ENCODE results near the gene RCCD1. TPM values are rescaled to one million over a fixed set of nuclear protein-coding genes. Genes with fewer than 3 reads are reported as not detected.

RCCD1 gene
- total RNA-seq, 1 experiment from 2014 or later = 26.1 TPM

GRCh38 chr15:90957791-90958190 lies 3.1 kb downstream of the RCCD1 start:
- peaks cover 1% of the 10 kb centered on the region for H3K36me3 ChIP-seq (ENCODE audit: control insufficient read depth, insufficient read depth, low read length)
- H3K9me3 ChIP-seq = no peaks in the 10 kb centered on the region
- ChIA-PET POLR2A (no interaction called here), CTCF (no interaction called here)
- peaks cover 4% of the 10 kb centered on the region for H3K4me1 ChIP-seq
- no peak overlapping the region for H3K27ac Mint-ChIP-seq (ENCODE audit: unreplicated experiment)
- H3K27me3 ChIP-seq (replicated peaks; ENCODE audit: control insufficient read depth, insufficient read depth, low read length) = no peaks in the 10 kb centered on the region
- intact Hi-C loops (cut with micrococcal nuclease; ENCODE audit: unreplicated experiment) = loop anchor here (5.0 kb wide), 1 partner anchor 35 kb away; the partner anchor contains the start of gene PRC1
- peaks cover 53% of the 10 kb centered on the region for H3K36me3 Mint-ChIP-seq (ENCODE audit: insufficient read depth, unreplicated experiment)
- no peak for TF ChIP-seq CTCF (IDR thresholded peaks at IDR 0.05; ENCODE audit: insufficient read depth in 1 of 2, low read depth in 1 of 2, low read length in 1 of 2, severe bottlenecking in 1 of 2, unreplicated experiment in 1 of 2)
- no peak for DNase-seq
- no TSS peak for BruUV-seq (replicated peaks)
- peaks cover 16% of the 10 kb centered on the region for H3K4me1 Mint-ChIP-seq (ENCODE audit: low read depth, unreplicated experiment)
- H3K27me3 Mint-ChIP-seq (ENCODE audit: insufficient read depth, unreplicated experiment) = no peaks in the 10 kb centered on the region
- no peaks in the 10 kb centered on the region for H3K9me3 Mint-ChIP-seq (ENCODE audit: unreplicated experiment)
- peak overlapping the region; percentile 62 for H3K4me3 Mint-ChIP-seq (ENCODE audit: unreplicated experiment)
- H3K4me3 ChIP-seq (ENCODE audit: low read depth, low read length) = no peak overlapping the region

- Mint-ChIP-seq H3K4me1 (ENCODE audit: low read depth, unreplicated experiment) (peaks cover 8% of the 10 kb centered on the region), H3K4me3 (ENCODE audit: unreplicated experiment) (no peak overlapping the region), H3K27ac (ENCODE audit: unreplicated experiment) (no peak overlapping the region), H3K36me3 (ENCODE audit: insufficient read depth, unreplicated experiment) (peaks cover 57% of the 10 kb centered on the region), H3K9me3 (ENCODE audit: unreplicated experiment) (no peaks in the 10 kb centered on the region), H3K27me3 (ENCODE audit: insufficient read depth, unreplicated experiment) (no peaks in the 10 kb centered on the region)
- no TSS peak for BruUV-seq (replicated peaks)
- ChIA-PET CTCF (no interaction called here), POLR2A (interaction anchor here (0.6 kb wide), 2 partner anchors 18 to 245 kb away, joined by 3 to 4 read pairs; no protein-coding TSS in a partner anchor)
- no peak overlapping the region for H3K4me3 ChIP-seq (ENCODE audit: low read depth, low read length)
- no peaks in the 10 kb centered on the region for H3K27me3 ChIP-seq (replicated peaks; ENCODE audit: control insufficient read depth, insufficient read depth, low read length)
- no peak for DNase-seq
- H3K4me1 ChIP-seq = peaks cover 4% of the 10 kb centered on the region
- TF ChIP-seq CTCF (IDR thresholded peaks at IDR 0.05; ENCODE audit: insufficient read depth in 1 of 2, low read depth in 1 of 2, low read length in 1 of 2, severe bottlenecking in 1 of 2, unreplicated experiment in 1 of 2) = no peak
- H3K36me3 ChIP-seq (ENCODE audit: control insufficient read depth, insufficient read depth, low read length) = peaks cover 1% of the 10 kb centered on the region
- no peaks in the 10 kb centered on the region for H3K9me3 ChIP-seq
- intact Hi-C loops (cut with micrococcal nuclease; ENCODE audit: unreplicated experiment) = loop anchor here (5.0 kb wide), 1 partner anchor 33 kb away; the partner anchor contains the start of gene PRC1
These were observed 4.4 kb downstream of the RCCD1 start for GRCh38 chr15:90959028-90959595.

- no peak overlapping the region for H3K4me3 Mint-ChIP-seq (ENCODE audit: unreplicated experiment)
- H3K27me3 ChIP-seq (replicated peaks; ENCODE audit: control insufficient read depth, insufficient read depth, low read length) = no peaks in the 10 kb centered on the region
- peaks cover 4% of the 10 kb centered on the region for H3K4me1 ChIP-seq
- H3K9me3 Mint-ChIP-seq (ENCODE audit: unreplicated experiment) = no peaks in the 10 kb centered on the region
- ChIA-PET POLR2A (interaction anchor here (0.6 kb wide), 1 partner anchor 17 kb away, joined by 3 read pairs; no protein-coding TSS in a partner anchor), CTCF (no interaction called here)
- H3K9me3 ChIP-seq = no peaks in the 10 kb centered on the region
- intact Hi-C loops (cut with micrococcal nuclease; ENCODE audit: unreplicated experiment) = loop anchor here (5.0 kb wide), 1 partner anchor 32 kb away; the partner anchor contains the start of gene PRC1
- H3K36me3 Mint-ChIP-seq (ENCODE audit: insufficient read depth, unreplicated experiment) = peaks cover 59% of the 10 kb centered on the region
- no peak for DNase-seq
- no peak overlapping the region for H3K27ac Mint-ChIP-seq (ENCODE audit: unreplicated experiment)
- TF ChIP-seq CTCF (IDR thresholded peaks at IDR 0.05; ENCODE audit: insufficient read depth in 1 of 2, low read depth in 1 of 2, low read length in 1 of 2, severe bottlenecking in 1 of 2, unreplicated experiment in 1 of 2) = no peak
- no TSS peak for BruUV-seq (replicated peaks)
- H3K4me1 Mint-ChIP-seq (ENCODE audit: low read depth, unreplicated experiment) = peaks cover 6% of the 10 kb centered on the region
- H3K27me3 Mint-ChIP-seq (ENCODE audit: insufficient read depth, unreplicated experiment) = no peaks in the 10 kb centered on the region
- peaks cover 1% of the 10 kb centered on the region for H3K36me3 ChIP-seq (ENCODE audit: control insufficient read depth, insufficient read depth, low read length)
- no peak overlapping the region for H3K4me3 ChIP-seq (ENCODE audit: low read depth, low read length)
These were observed 5.2 kb downstream of the RCCD1 start for GRCh38 chr15:90959894-90960293.

Data from Caco-2 (cell line).